ENCODE results near the gene GAREM1. TPM values are rescaled to one million over a fixed set of nuclear protein-coding genes. Genes with fewer than 3 reads are reported as not detected.
A peak's percentile ranks its signal among the peaks of the same experiment; 100 is the strongest.
"Not testable (repeated sequence)": the region's sequence is repeated elsewhere in the genome, so short reads cannot be mapped to it uniquely, and the experiment has no call there.

The GAREM1 gene
- polyA plus RNA-seq, 10 donors = 7.5 to 12.2 (median 9.9) TPM

DNA sequence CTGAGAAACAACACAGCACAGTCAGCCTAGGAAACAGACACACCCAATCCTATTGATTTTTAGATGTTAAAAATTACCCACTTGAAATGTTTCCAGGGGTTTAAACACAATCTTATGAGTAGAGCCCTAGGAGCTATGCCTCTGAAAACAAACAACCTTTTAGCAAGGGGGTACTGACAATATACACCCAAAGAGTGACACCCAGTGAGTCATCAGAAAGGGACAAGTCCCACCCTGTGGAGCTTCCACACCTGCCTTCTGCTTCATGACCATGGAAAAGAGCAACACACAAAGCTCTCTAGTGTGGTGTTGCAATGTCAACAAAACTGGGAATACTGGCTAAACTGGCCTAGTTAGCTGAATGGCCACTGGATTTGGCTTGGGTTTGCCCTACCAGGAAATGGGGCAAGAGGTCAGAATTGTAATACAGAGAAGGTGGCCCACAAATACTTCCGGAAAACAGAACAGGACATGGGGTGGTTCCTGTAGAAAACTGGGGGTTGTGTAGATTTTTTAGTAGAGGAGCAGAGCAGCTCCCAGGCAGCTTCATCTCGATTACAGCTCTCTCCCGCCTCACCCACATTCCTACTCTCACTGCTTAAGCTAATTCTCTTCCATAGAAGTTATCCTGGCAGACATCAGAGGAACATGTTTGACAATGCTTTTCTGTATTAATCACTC, 98.2 kb downstream of the GAREM1 start:
- DNase-seq = no peak

DNA sequence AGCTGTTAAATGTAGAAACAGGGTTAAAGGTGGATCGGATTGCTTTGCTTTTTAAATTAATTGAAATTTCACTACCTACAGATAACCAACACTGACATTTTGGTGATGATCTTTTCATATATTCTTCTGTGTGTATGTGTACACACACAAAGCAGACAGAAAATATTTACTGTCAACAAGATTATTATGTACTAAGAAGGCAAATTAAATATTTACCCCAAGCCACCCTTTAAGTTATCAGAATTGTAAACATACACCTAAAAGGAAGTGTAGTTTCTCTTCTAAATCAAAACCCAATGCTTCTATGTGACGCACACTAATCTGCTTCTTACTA, 98.7 kb downstream of the GAREM1 start:
- DNase-seq = no peak

GRCh38 chr18:32371384-32371783, 99.3 kb downstream of the GAREM1 start:
- no peak for DNase-seq

- DNase-seq = no peak
Measured at GRCh38 chr18:32368991-32369390, 101.7 kb downstream of the GAREM1 start.

GRCh38 chr18:32368170-32368569, 102.5 kb downstream of the GAREM1 start:
- DNase-seq = no peak

DNA sequence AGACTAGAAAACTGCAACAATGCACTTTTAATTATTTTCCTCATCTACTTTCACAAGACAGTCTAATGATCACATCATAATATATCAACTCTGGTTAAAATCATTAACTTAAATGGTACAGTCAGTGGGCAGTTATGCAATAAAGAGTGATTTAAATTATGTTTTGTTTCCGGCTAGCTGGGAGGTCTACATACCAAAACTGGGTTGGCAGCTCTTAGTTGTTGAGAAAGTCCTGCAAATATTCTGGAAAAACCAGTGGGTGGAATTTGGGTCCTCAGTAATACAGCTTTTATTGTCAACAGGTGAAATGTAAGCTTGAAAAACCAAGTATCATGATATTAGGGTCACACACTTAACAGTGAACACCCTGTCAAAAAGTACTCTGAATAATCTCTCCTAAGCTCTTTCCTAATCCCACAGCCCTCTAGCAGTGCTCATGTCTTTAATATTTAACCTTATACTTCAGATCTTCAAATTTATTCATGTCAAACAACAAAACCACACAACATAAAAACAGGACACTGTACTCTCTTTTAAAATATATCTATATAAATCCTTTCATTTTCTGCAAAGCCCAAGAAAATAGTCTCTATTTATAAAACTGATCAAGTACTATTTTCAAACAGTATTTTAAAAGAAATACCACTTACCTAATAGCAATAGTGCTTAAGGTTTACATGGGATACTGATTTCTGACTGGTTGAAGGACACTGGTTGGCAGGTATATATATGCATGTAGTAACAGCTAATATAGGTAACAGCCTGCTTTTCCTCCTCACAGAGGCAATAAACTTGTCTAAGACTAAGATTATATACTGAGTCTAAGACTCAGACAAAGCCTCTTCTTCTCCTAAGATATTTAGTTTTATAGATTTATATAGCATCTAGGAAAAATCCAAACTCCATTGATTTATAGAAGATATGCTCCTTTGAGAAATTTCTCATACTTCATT, 103.8 kb downstream of the GAREM1 start:
- no peak for DNase-seq

DNA sequence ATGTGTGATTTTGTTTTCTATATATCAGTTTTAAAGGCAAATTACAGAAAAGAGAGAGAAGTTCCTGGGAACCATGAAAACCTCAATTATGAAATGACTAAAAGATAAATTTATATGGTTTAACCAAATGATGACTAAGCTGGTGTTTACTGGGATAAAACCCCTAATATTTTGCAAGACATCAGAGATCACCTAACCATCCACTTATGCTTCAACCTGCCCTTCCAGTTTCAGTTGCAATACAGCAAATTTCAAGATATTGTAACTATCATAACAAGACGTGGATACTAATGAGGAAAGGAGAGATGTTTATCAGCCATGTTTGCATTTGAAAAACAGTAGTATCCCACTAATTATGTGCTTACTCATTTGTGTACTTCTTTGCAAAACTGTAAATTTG, 108.2 kb downstream of the GAREM1 start:
- no peak for DNase-seq

DNA sequence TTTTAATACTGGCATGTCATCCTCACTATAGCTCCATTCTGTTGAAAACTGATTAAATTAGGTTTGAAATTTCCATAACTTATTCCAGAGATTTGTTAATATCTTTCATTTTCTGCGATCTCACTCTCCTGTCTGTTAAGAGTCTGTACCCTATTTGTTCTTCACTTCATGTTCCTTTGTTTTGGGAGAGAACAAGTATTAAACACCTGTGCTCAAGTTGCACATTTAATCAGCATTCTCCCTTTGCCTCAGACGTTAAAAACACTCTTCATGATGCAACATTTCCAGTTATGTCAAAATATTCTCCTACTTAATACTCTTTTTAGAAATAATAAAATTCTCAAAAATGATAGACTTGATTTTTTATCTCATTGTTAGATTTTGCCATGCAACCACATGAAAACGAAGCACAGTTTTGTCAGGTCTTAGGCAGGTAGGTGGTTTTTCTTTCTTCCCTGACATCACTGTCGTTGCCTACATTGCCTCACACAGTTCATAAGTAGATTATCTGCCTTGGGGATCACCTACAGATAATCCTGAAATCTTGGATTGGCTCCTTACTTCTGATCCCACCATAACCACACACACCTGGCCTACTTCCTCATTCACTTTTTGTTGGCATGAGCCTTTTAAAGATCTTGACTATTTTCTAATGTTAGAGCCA, 109.9 kb downstream of the GAREM1 start:
- no peak for DNase-seq

- DNase-seq = no peak
Measured at GRCh38 chr18:32358529-32358928, 112.2 kb downstream of the GAREM1 start.

GRCh38 chr18:32358075-32358474, 112.6 kb downstream of the GAREM1 start:
- no peak for DNase-seq

DNA sequence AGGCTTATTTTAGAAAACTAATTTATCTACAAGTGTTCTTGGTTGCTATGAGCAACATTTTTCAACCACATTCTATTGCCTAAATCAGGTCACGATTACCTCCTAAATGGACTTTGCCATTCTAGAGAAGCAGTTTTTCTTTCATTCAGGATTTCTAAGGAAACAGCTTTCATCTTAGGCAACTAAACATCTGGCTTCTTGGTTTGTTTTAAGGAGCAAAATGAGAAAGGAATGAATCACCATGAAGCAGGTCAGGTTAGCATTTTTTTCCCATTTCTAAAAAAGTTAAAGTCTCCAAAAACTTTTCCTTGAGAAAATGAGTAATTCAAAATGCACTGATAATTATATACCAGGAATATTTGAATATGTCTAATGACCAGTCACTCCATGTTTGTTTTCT, 114.8 kb downstream of the GAREM1 start:
- no peak for DNase-seq

DNA sequence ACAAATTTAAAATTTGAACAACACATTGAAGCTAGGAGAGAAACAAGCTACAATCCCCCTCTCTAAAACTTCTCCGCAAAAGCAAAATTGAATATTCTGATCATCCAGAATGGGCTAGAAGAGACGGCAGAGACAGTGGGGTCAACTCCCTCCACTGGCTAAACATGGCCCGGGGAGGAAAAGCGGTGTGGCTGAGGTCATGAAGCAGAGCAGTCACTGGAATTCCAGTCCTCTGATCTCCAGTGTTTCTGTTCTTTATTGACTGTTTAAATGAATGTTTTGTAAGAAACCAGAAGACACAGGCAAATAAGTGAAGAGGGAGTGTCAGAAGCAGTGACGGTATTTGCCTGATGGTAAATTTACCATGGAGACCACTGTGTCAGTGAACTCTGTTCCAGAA, 116.2 kb downstream of the GAREM1 start:
- no peak for DNase-seq

DNA sequence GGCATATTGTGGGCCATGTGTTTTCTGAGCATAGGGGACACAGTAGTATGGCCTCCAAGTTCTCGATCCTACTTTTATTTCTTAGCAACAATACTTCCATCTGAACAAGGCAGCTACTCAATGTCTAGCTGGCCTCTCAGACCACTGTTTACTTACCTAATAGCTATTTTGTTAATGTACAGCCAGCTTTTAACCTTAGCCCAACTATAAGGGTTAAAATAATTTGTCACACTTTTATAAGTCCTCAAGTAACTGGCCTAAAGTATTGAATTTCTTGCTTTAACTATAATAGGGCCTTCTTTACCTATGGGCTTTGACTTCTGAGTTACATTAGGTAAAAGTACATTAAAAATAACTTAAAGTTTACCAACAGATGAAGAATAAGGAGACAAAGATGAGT, 117.4 kb downstream of the GAREM1 start:
- DNase-seq = no peak

- DNase-seq = no peak
Measured at GRCh38 chr18:32351032-32351431, 119.7 kb downstream of the GAREM1 start.

- DNase-seq = peak; percentile 94 to 96 (median 95)
Measured at GRCh38 chr18:32349728-32350395, 120.8 kb downstream of the GAREM1 start.

DNA sequence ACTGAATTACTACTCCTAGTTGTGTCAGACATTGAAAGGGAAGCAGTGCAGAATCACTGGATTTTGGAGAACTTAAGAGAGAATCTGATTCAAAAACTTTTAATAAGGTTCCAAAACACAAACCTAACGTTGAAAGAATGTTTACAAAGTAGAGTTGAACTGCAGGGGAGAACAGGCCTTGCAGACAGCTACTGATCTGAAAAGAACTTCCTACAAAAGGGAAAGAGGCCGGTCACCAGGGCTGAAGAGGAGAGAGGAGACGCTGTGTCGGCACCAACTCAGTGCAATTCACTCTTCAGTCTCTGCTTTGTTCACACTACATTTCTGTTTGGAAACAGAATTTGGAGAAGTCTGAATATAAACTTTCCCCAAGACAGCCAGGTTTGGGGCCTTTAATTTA, 124.0 kb downstream of the GAREM1 start:
- peak in 2 of 3 donors; percentile 38 to 66 for DNase-seq

DNA sequence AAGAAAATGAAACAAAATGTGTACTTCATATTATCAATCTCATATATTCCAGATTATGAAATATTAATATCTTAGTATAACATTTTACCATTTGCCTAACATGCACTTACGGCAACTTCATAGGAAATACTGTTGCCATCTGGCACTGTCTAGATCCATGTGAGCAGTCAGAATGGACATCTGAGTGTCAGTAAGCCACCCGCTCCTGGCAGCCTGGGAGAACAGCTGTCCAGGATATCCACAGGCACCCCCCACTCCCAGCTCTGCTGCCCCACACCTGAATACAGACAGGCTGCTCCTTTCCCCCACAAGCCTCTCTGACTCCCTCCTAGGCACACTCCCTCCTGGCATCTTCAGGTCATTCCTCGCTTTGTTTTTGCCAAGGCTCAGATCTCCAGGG, 127.0 kb downstream of the GAREM1 start:
- peak in 1 of 3 donors; percentile 47 for DNase-seq

GRCh38 chr18:32341112-32341511, 129.6 kb downstream of the GAREM1 start:
- DNase-seq = not testable (repeated sequence)

- DNase-seq = no peak
Measured at GRCh38 chr18:32339045-32339444, 131.6 kb downstream of the GAREM1 start.

- no peak for DNase-seq
Measured at GRCh38 chr18:32337821-32338220, 132.9 kb downstream of the GAREM1 start.

DNA sequence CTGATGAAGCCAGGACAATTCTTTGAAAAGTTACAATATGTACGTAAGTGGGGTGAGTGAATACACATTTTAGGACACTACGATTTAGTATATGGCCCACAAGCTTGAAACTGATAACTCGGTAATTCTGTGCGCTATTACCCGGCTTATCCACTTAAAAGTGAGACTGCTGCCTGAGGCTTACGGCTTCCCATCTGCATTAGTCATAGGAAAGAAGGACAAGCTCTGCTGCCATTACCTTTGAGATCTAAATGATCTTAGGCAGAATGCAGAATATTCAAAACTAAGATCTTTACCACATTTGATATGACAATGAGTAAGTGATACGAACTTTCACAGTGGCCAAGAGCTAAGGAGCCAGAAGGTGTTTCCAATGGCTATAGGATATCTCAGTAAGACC, 133.3 kb downstream of the GAREM1 start:
- no peak for DNase-seq

GRCh38 chr18:32335228-32335627, 135.5 kb downstream of the GAREM1 start:
- no peak for DNase-seq
